Raji (cell line): ENCODE data around the gene ADAP1.

ENCODE experiments used
- POLR2A ChIP-seq: IDR thresholded peaks from 2 replicates; pipeline ENCODE4 v1.6.1; 2011; ENCODE audit warnings: low read depth, low read length, control low read depth; ENCODE audit not compliant: insufficient read depth

The ADAP1 gene

DNA sequence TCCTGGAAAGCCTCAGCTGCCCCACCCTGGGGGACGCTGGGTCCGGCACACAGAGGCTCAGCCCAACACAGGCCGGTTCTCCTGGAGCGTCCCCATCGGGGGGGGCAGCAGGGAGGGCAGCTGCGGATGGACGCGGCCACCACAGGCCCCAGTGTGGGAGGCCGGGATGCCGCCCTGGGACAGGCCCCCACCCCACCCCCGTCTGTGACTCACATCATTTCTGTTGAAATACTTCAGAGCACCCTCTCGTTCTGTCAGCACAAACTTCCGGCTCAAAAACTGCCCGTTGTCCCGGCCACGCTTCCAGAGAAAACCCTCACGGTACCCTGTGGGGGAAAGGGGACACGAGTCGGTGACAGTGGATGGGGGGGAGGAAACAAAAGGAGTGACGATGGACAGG lies 49.6 kb downstream of the ADAP1 start:
- TF ChIP-seq POLR2A, result no peak

DNA sequence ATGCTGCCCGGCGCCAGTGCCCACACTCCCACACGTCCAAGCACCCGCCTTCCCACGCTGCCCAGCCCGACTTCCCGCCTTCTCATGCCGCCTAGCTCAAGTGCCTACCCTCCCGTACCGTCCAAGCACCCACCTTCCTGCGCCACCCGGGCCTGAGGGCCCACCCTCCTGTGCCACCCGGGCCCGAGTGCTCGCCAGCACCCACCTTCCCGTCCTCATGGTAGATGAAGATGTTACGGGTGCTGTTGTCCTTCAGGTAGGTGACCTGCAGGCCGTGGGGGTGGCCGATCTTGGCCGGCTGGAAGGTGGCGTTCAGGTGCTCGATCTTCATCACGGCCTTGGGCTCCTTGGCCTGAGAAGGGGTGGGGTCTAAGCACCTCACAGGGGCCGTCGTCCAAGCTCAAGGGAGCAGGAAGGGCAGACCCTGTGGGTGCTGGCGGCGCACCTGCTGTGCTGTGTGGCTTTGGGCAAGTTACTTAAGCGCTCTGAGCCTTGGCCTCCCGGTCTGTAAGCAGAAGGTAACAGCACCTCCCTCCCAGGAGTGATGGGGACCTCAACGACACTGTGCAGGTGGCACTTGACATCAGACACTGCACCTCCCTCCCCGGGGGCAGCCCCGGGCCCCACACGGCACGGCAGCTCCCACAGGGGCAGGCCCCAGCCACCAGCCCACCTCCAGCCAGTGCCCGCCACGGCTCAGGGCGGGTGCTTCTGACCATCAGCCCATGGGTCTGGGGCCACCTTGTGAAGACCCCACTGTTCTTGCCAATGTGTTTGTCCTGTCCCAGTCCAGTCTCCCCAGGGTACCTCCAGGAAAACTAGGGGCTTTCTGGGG lies 50.3 kb downstream of the ADAP1 start:
- no peak for TF ChIP-seq POLR2A

DNA sequence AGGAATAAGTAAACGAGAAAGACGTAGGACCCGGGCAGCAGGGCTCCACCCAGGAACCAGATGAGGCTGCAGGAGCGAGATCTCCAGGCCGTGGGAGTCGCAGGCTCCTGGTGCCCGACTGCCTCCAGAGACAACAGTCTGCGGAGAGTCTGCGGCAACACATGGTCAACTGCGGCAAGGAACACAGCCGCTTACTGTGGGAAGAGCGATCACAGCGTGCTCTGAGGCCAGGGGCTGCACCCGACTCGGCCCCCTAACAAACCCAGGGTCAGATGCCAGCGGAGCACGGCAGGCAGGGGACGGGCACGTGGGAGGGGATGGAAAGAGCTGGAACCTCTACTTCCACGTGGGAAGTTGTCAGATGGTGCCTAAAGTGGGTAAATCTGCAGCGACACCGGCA lies 51.5 kb downstream of the ADAP1 start:
- TF ChIP-seq POLR2A, result no peak

DNA sequence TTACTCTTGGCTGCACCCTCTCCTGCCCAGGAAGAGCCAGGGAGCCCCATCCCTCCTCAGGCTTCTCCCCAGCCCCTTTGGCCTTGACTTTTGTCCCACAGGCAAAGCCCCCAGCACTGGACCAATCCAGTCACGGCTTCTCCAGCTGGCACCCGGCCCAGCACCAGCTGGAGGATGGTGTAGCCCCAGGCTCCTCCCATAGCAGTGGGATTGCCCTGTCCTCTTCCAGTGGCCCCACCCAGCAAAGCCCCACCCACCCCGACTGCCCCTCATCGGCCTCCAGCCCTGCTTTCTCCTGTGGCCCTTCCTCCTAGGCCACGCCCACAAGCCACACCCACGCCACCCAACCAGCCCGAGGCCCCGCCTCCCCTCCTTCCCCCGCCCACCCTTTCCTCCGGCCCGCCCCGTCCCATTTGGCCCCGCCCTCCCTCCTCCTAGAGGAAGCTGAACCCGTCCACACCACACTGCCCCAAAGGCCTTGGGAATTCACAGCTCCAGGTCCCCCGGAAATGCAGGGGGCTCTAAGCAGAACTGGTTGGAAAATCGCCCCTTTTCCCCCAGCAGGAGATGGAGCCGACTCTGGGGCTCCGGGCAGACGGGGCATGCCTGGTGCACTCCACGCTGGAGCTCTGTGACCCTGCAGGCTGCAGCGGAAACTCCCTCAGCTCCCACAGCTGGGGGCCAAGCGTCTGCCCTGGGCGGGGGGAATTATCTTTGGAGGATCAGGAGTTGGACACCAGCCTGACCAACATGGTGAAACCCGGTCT lies 52.9 kb downstream of the ADAP1 start:
- TF ChIP-seq POLR2A, result no peak

DNA sequence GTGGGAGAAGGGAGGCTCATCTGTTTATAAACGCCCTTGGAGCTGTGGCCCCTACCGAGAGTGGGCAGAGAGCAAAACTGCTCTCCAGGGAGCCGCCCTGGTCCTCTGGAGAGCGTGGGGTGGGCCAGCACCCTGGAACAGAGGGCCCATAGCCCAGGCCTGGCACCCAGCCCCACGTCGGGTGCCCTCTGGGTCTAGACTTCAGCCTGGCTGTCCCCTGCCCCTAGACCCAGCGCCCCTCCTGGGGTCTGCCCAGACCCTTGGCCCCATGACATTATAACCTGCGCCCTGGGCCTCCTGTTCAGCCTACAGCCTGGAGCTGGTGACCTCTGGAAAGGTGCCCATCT lies 53.5 kb downstream of the ADAP1 start:
- TF ChIP-seq POLR2A, result no peak

DNA sequence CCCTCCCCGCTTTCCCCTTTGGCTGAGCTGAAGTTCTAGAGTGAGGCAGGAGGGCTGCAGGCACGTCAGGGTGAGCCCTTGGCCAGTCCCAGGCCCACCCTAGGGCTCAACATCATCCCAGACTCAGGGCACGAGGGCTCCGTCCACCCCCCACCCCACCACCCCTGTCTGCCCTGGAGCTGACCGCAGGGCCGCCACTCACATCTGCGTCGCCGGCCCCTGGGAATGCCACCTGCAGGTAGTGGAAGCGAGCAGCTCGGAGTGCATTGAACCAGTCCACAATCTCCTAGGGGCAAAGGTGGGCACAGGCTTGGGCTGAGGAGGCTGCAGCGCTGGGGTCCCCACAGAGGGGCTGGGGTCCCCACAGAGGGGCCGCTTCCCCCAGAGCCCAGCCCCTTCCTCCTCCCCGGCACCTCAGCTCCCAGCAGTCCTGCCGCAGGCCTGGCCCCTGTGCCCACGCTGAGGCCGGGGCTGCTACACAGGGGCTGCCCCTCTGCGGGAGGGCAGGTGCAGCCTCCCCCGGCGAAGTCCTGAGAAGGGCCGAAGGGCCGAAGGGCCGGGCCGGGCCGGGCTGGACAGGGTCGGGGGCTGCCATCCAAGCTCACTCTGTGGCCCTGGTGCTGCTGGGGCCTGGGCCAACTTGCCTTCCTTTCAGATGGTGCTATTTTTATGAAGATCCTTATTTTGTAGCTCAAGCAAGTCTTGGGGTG lies 54.0 kb downstream of the ADAP1 start:
- no peak for TF ChIP-seq POLR2A

DNA sequence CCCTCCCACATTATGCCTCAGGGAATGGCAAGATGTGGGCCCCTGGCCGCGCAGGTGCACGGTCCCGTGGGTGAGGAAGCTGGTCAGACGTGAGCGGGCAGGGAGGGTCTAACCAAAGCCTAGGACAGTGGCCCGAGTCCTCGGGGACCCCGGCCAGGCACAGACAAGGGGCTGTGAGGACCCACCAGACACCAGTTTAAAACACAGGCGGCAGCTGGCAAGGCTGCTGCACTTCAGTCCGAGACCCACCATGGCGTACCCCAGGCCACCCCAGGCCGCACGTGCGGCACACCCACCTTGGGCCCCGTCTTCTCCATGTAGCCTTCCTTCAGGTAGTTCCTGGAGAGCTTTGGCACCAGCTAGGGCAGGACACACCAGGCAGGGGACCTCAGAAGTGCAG lies 54.7 kb downstream of the ADAP1 start:
- no peak for TF ChIP-seq POLR2A

DNA sequence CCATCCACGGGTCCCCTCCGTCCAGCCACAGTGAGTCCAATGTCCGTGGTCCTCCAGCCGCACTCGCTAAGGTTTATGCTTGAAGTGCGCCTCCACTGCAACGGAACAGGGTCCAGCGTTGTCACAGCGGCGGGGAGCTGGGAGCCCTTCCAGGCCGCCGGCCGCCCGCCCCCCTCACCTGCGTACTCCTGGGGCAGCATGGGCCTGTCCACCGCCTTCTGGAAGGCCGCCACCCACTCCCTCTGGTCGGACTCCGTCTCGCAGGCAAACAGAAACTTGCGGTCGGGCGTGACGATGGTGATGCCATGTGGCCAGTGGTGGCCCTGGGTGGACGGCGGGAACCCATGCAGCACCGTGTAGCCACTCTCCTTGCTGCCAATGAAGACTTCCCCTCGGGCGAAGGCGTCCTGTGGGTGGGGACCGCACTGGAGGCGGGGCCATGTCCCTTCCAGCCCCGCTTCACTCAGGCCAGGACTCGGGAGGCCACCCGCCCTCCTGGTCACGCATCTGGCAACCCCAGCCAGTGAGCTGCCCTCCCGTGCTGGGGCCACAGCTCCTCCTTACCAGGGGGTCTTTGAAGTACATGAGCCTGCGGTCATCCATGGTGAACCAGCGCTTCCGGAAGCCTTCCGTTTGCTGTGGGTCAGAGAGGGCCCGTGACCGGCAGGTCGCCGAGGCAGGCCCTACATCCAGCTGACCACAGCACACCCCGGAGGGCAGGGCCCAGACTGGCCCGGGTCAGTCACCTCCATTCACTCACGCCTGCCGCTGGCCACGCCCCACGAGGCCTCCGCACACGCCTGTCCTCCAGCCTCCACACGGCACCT lies 55.4 kb downstream of the ADAP1 start:
- no peak for TF ChIP-seq POLR2A

DNA sequence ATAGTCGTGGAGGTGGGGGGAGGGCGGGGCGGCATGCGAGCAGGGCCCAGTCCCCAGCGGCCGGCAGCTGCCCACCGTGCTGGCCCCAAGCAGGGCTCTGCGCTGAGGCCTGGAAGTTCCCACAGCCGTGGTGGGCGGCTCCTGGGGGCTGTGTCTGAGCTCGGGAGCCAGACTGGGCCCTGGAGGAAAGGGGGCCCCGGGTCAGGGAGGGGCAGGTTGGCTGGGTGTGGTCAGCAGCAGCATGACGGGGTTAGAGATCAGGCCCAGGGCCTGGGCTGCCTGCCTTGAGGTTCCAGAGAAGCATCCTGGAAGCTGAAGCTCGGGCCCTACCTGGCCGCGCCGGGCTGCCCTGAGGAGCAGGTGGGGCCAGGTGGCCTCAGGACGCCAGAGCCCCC lies 56.0 kb downstream of the ADAP1 start:
- no peak for TF ChIP-seq POLR2A

DNA sequence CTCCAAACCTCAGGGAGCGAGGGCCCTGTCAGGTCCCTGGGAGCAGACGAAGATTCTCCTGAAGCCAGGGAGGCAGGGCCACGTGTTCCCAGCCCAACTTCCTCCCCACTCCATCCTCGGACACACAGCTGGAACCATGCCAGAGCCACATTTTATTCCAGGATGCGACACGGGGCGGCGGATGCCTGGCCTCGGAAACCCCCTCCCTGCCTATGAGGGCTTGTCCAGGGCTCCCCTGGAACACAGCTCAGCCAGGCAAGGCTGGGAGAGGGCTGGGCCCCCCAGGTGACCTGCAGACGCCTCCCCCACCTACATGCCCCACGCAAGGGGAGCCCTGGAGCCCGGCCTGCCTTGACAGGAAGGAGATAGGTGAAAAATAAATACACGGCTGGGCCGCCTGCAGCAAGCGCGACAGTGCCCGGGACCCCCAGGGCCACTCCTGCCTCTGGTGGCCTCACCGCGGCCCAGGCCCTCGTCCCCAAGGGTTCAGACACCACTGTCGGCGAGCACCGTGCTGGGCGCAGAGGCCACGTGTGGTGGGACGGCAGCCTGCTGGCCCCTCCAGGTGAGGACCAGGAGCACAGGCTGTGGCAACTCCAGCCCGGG lies 56.6 kb downstream of the ADAP1 start:
- TF ChIP-seq POLR2A, result no peak

DNA sequence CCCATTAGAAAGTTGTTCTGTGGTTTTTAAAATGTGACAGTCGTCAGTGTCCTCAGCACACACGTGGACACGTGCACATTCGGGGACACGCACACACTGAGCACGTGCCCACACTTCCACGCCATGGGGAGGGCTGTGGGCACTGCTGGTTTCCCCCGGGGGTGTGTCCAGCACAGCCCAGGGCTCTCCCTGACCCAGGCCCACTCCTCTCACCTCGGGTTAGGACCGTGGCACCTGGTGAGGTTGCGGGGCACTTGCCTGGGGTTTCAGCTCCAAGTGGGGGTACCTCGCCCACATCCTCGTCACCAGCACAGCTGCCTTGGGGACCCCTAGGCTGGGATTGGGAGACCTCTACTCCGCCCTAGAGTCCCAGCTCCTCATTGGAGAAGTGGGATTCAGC lies 57.4 kb downstream of the ADAP1 start:
- TF ChIP-seq POLR2A, result no peak

DNA sequence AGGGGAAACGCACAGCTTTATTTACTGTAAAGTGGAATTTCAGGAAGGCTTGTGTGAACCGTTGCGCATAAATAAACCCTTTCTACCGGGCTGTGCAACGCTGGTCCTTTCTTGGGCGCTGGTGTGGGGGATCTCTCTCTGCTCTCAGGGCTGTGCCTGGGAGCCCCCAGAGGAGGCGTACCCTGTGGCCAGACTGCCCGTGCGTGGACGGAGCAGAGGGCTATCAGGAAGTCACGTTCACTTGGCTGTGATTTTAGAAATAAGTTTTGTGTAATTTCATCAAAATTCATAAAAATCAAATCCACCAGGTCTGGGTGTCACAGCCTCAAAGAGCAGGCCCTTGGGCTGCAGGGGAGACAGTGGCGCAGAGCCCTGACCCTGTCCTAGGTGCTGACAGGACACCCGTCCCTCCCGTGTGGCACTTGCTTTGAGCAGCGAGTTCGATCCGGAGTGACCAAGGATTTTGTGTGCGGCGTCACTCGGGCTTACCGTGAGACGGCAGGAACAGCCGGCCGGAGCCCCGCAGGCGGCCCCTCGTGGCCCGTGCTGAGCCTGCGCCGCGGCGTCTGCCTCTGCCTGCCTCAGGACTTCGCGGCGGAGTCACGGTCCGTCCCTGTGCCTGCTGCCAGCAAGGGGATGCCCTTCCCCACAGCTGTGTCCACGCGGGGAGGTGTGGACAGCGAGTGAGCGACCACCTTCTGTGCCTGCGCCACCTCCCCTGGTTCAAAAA lies 58.0 kb downstream of the ADAP1 start:
- TF ChIP-seq POLR2A, result no peak

DNA sequence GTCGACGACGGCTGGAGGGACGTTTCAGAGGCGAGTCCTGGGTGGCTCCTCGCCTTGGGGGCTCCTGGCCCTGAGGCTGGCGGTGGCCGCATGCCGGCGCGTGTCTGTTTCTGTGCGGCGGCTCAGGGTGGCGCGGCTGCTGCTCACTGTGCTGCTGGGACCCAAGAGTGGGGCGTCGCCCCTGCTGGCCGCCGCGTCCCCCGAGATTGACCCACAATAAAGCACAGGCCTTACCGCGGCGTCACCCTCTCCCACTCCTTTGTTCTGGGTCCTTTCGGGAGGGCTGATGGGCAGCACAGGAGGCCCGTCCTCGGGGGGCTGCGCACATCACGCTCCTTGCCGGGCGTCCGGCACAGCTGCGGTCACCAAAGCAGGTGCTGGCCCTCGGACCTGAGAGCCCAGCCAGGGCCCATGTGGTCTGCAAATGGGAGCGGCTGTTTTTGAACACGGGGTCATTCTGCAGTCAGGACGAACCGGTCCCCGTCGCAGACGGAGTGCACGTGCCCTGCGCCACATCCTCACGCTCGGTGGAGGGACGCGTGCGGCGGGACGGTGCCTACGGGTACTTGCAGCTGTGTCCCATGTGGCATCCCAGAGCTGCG lies 58.9 kb downstream of the ADAP1 start:
- no peak for TF ChIP-seq POLR2A
